GM19025 (cell line): ENCODE data around the gene RPSA.
"Not testable (repeated sequence)": the region's sequence is repeated elsewhere in the genome, so short reads cannot be mapped to it uniquely, and the experiment has no call there.

ENCODE experiments used
- ATAC-seq: cut with Tn5 transposase; IDR thresholded peaks from one replicate; pipeline ENCODE4 v1.9.1; 2021; ENCODE audit warnings: mild to moderate bottlenecking, low read depth, moderate library complexity; ENCODE audit not compliant: unreplicated experiment

Gene RPSA

DNA sequence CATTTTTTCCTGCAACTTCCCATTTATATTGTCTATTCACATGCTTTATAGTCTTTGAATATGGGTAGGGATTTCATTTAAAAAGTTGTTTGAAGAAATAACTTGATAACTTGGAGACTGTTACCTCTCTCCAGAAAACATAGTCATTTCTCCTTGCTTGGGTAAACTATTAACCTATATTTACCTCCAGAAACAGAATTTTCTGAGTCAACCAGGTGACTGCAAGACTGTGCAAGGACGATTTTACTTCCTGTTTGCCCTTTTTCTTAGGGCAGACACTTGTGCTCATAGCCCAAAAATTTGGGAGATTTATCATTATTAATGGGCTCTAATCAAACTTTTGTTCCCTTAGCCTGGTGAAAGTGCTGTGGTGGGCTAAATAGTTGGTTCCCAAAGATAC is 46.6 kb downstream of the RPSA start:
- no peak for ATAC-seq

GRCh38 chr3:39453872-39454271 is 47.4 kb downstream of the RPSA start:
- not testable (repeated sequence) for ATAC-seq

DNA sequence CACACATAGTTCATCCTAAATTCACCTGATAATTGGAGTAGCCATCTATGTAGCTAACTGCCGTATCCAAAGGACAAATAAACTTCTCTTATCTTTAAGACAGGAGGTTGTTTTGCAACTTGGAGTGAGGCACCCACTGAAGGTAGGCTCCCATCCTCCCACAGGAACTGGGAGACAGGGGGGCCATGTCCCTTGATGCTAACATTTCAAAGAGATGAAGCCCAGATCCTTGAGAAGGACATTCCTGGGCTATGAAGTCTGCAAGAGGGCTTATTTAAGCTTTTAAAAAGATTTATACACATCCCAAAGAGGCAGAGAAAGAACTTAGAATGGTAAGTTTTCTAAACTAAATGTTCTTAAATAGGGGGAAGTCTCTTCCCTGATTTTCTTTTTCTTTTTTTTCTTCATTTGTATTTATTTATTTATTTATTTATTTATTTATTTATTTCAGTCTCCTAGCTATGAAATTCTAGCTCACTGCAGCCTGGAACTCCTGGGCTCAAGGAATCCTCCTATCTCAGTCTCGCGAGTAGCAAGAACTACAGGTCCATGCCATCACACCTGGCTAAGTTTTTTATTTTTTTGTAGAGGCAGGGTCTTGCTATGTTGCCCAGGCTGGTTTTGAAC is 48.2 kb downstream of the RPSA start:
- no peak for ATAC-seq

DNA sequence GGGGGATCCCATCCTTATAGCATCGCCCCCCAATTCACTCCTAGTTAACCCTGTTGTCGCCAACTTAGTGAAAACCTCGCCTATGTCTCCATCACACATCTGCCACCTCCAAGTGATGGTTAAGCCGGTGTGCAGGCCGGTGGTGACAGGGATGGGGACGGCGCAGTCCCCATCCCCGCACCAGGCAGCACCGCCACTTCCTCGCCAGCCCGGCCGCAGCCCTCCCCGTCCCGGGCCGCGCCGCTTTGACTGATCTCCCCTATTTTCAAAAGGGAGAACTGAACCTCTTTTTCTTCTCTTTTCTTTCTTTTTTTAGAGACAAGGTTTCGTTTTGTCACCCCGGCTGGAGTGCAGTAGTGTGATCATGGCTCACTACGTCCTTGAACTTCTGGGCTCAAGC is 49.6 kb downstream of the RPSA start:
- no peak for ATAC-seq

DNA sequence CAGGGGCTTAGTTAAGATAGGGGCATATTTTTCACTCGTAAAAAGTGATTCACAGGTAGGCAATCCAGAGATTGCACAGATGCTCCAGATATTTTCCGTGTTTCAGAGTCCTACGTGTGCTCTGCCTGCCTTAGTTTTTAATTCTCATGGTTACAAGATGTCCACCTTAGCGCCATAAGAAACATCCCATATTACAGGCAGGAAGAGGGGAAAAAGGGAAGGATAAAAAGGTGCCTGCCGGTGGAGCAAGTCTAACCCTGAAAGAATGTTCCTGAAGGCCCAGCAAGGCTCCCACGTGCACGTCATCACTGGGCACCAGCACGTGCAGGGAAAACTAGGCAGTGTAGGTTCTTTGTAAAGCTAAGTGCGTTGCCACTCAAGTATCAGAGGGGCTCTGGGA is 50.8 kb downstream of the RPSA start:
- no peak for ATAC-seq

DNA sequence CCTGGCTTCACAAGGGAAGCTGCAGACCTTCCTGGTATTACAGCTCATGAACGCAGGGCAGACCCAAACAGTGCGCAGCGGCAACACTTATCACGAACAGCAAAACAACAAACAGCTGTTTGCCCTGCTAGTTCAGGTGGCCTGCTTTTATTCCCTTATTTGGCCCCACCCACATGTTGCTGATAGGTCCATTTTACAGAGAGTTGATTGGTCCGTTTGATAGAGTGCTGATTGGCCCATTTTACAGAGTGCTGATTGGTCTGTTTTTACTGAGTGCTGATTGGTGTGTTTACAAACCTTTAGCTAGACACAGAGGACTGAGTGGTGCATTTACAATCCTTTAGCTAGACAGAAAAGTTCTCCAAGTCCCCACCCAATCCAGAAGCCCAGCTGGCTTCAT is 52.1 kb downstream of the RPSA start:
- ATAC-seq: not testable (repeated sequence)

- no peak for ATAC-seq
Measured at GRCh38 chr3:39460677-39461076, 54.2 kb downstream of the RPSA start.
